ENCODE measurements around the gene PCDH9. TPM values are rescaled to one million over a fixed set of nuclear protein-coding genes. Genes with fewer than 3 reads are reported as not detected.

Gene PCDH9
- total RNA-seq, 1 experiment from 2014 or later = 4.2 TPM

GRCh38 chr13:66914155-66914554 is 316.0 kb downstream of the PCDH9 start:
- TF ChIP-seq CTCF (IDR thresholded peaks at IDR 0.05) = no peak
- Histone ChIP-seq H3K27ac (ENCODE audit: low read length) (no peak overlapping the region), H3K9me3 (ENCODE audit: control insufficient read depth, insufficient read depth, low read depth, low read length) (no peaks in the 10 kb centered on the region), H3K4me3 (ENCODE audit: low read depth in 2 of 2, low read length in 2 of 2) (no peak overlapping the region), H3K4me1 (ENCODE audit: control insufficient read depth, insufficient read depth, low read length) (no peaks in the 10 kb centered on the region), H3K36me3 (ENCODE audit: control insufficient read depth, insufficient read depth, low read length) (no peaks in the 10 kb centered on the region), H3K27me3 (ENCODE audit: control insufficient read depth, insufficient read depth, low read length) (no peaks in the 10 kb centered on the region)
- CTCF ChIA-PET = no interaction called here
- in situ Hi-C loops (cut with HindIII; ENCODE audit: low pct_unique_long_range_greater_than_20kb, low sequenced_read_pairs) = no loop called here
- BruUV-seq (replicated peaks) = no TSS peak
- ATAC-seq (no peak), DNase-seq (ENCODE audit: low read depth, low spot score) (no peak)
- POLR2A ChIA-PET = no interaction called here
- intact Hi-C loops (cut with micrococcal nuclease; ENCODE audit: unreplicated experiment) = no loop called here

GRCh38 chr13:66911411-66911939 is 318.7 kb downstream of the PCDH9 start:
- CTCF ChIA-PET = no interaction called here
- Histone ChIP-seq H3K27me3 (ENCODE audit: control insufficient read depth, insufficient read depth, low read length) (no peaks in the 10 kb centered on the region), H3K4me3 (ENCODE audit: low read depth in 2 of 2, low read length in 2 of 2) (no peak overlapping the region), H3K9me3 (ENCODE audit: control insufficient read depth, insufficient read depth, low read depth, low read length) (no peaks in the 10 kb centered on the region), H3K36me3 (ENCODE audit: control insufficient read depth, insufficient read depth, low read length) (no peaks in the 10 kb centered on the region), H3K27ac (ENCODE audit: low read length) (no peak overlapping the region), H3K4me1 (ENCODE audit: control insufficient read depth, insufficient read depth, low read length) (no peaks in the 10 kb centered on the region)
- TF ChIP-seq REST (IDR thresholded peaks at IDR 0.05; ENCODE audit: insufficient read depth in 1 of 2, low read depth in 2 of 2, low read length in 1 of 2) = no peak
- no peak for TF ChIP-seq CTCF (IDR thresholded peaks at IDR 0.05)
- TF ChIP-seq TCF7L2 (IDR thresholded peaks at IDR 0.05; ENCODE audit: low read depth, low read length) = no peak
- TF ChIP-seq POLR2AphosphoS5 (IDR thresholded peaks at IDR 0.05; ENCODE audit: low read depth, low read length) = no peak
- TF ChIP-seq SIN3A (IDR thresholded peaks at IDR 0.05; ENCODE audit: borderline replicate concordance, insufficient read depth, low read depth, low read length) = no peak
- DNase-seq (ENCODE audit: low read depth, low spot score) (no peak), ATAC-seq (no peak)
- intact Hi-C loops (cut with micrococcal nuclease; ENCODE audit: unreplicated experiment) = no loop called here
- POLR2A ChIA-PET = no interaction called here
- no TSS peak for BruUV-seq (replicated peaks)
- in situ Hi-C loops (cut with HindIII; ENCODE audit: low pct_unique_long_range_greater_than_20kb, low sequenced_read_pairs) = no loop called here
